Liver (tissue), 9 donors: ENCODE measurements around the gene ZNF316. TPM values are rescaled to one million over a fixed set of nuclear protein-coding genes. Genes with fewer than 3 reads are reported as not detected.
A peak's percentile ranks its signal among the peaks of the same experiment; 100 is the strongest.

Source experiments
- DNase-seq: peaks from one replicate; pipeline ENCODE4 v3.0.0-alpha.2; 2017; ENCODE audit warnings: low spot score
- H3K27ac ChIP-seq, 2 donors: one replicate each; pipeline ENCODE4 v1.7.0; 2013; ENCODE audit warnings: inconsistent platforms in 2 of 2, low read length in 2 of 2, control low read depth in 1 of 2, low read depth in 1 of 2, mild to moderate bottlenecking in 1 of 2
- H3K27me3 ChIP-seq, 4 donors: one replicate each; pipeline versions ENCODE4 v1.6.1 to v1.7.0; 2013; ENCODE audit warnings: low read length in 3 of 4, inconsistent platforms in 1 of 4, mild to moderate bottlenecking in 1 of 4, moderate library complexity in 1 of 4; ENCODE audit not compliant: control insufficient read depth in 4 of 4, insufficient read depth in 4 of 4
- H3K36me3 ChIP-seq, 4 donors: one replicate each; pipeline versions ENCODE4 v1.6.1 to v1.7.0; 2013; ENCODE audit warnings: low read length in 3 of 4, mild to moderate bottlenecking in 3 of 4, low read depth in 1 of 4, moderate library complexity in 1 of 4; ENCODE audit not compliant: control insufficient read depth in 4 of 4, insufficient read depth in 3 of 4
- H3K4me1 ChIP-seq, 4 donors: one replicate each; pipeline versions ENCODE4 v1.6.1 to v1.7.0; 2013; ENCODE audit warnings: low read length in 3 of 4, mild to moderate bottlenecking in 3 of 4, moderate library complexity in 1 of 4; ENCODE audit not compliant: control insufficient read depth in 4 of 4, insufficient read depth in 4 of 4
- H3K4me3 ChIP-seq, 3 donors: one replicate each; pipeline versions ENCODE4 v1.6.1 to v1.7.0; 2013; ENCODE audit warnings: low read length in 3 of 3, control low read depth in 1 of 3, low read depth in 1 of 3, mild to moderate bottlenecking in 1 of 3
- H3K9ac ChIP-seq, 2 donors: one replicate each; pipeline ENCODE4 v1.7.0; 2013; ENCODE audit warnings: low read length in 2 of 2, mild to moderate bottlenecking in 2 of 2, moderate library complexity in 2 of 2, control low read depth in 1 of 2, low read depth in 1 of 2
- H3K9me3 ChIP-seq, 4 donors: one replicate each; pipeline versions ENCODE4 v1.6.1 to v1.7.0; 2013; ENCODE audit warnings: low read length in 3 of 4; ENCODE audit not compliant: control insufficient read depth in 4 of 4
- FOXA1 ChIP-seq: IDR thresholded peaks from 2 replicates; pipeline ENCODE4 v1.6.1; 2016; ENCODE audit warnings: antibody characterized with exemption
- FOXA2 ChIP-seq: IDR thresholded peaks from 2 replicates; pipeline ENCODE4 v1.6.1; 2016; ENCODE audit warnings: antibody characterized with exemption
- GABPA ChIP-seq, 2 donors: IDR thresholded peaks in 1 of 2; conservative IDR thresholded peaks in 1 of 2; 2 replicates each; pipeline ENCODE4 v1.6.1; 2016; ENCODE audit warnings: antibody characterized with exemption in 2 of 2, mild to moderate bottlenecking in 1 of 2, moderate library complexity in 1 of 2
- HNF4A ChIP-seq, 2 donors: conservative IDR thresholded peaks; 2 replicates each; pipeline ENCODE4 v1.6.1; 2016; ENCODE audit warnings: antibody characterized with exemption in 2 of 2, mild to moderate bottlenecking in 2 of 2
- HNF4G ChIP-seq: IDR thresholded peaks from 2 replicates; pipeline ENCODE4 v1.6.1; 2016; ENCODE audit warnings: antibody characterized with exemption
- JUND ChIP-seq, 2 donors: IDR thresholded peaks; 2 replicates each; pipeline ENCODE4 v1.6.1; 2016; ENCODE audit warnings: antibody characterized with exemption in 2 of 2
- NR2F2 ChIP-seq: IDR thresholded peaks from 2 replicates; pipeline ENCODE4 v1.6.1; 2016; ENCODE audit warnings: antibody characterized with exemption
- RAD21 ChIP-seq, 2 donors: IDR thresholded peaks; 2 replicates each; pipeline ENCODE4 v1.6.1; 2016; ENCODE audit warnings: antibody characterized with exemption in 2 of 2, mild to moderate bottlenecking in 2 of 2
- SP1 ChIP-seq: IDR thresholded peaks from 2 replicates; pipeline ENCODE4 v1.6.1; 2018; ENCODE audit warnings: antibody characterized with exemption, mild to moderate bottlenecking
- TAF1 ChIP-seq: conservative IDR thresholded peaks from 2 replicates; pipeline ENCODE4 v1.6.1; 2016; ENCODE audit warnings: antibody characterized with exemption, mild to moderate bottlenecking
- YY1 ChIP-seq: IDR thresholded peaks from 2 replicates; pipeline ENCODE4 v1.6.1; 2016; ENCODE audit warnings: antibody characterized with exemption, mild to moderate bottlenecking
- WGBS: extraction: QIAGEN DNeasy Blood & Tissue Kit; methylation state at CpG from one replicate; pipeline ENCODE4 v1.1.7; 2013; 5-methylcytosine and 5-hydroxymethylcytosine counted together
- polyA plus RNA-seq, 2 donors: library from polyadenylated mRNA; stranded (reverse) in 1 of 2; unstranded in 1 of 2; fragments of 200-250 nt in 1 of 2; fragments of >200 nt in 1 of 2; fragmentation: Nextera tagmentation in 1 of 2; extraction: Ambion mirVana in 1 of 2; gene quantifications; one replicate each; pipeline versions ENCODE4 v1.2.1 to v1.2.3, GENCODE V29; 2013 to 2015
- total RNA-seq, 2 donors: library from RNA; depleted of rRNA; stranded (reverse); fragments of >200 nt; gene quantifications; one replicate each; pipeline ENCODE4 v1.2.3, GENCODE V29; 2014
- TF ChIP-seq, protein P1 (sequence below): IDR thresholded peaks from 2 replicates; pipeline ENCODE4 v1.6.1; 2016; ENCODE audit warnings: antibody characterized with exemption, mild to moderate bottlenecking
- TF ChIP-seq, protein P2 (sequence below): IDR thresholded peaks from 2 replicates; pipeline ENCODE4 v1.6.1; 2016; ENCODE audit warnings: antibody characterized with exemption
- TF ChIP-seq, protein P3 (sequence below): IDR thresholded peaks from 2 replicates; pipeline ENCODE4 v1.6.1; 2016; ENCODE audit warnings: antibody characterized with exemption
- TF ChIP-seq, protein P4 (sequence below): fragments of 150-350 bp; IDR thresholded peaks from 2 replicates; pipeline ENCODE4 v1.5.1; 2017; ENCODE audit warnings: improper control_type of control experiment, low read depth, low read length; ENCODE audit not compliant: missing input control
- donor health status: healthy.
- donor health status: healthy.
- donor health status: healthy.
- donor health status: healthy.
- donor health status: healthy.

Gene ZNF316
- total and polyA plus RNA-seq, 4 donors, result 0.35 to 14.3 (median 7.2) TPM

DNA sequence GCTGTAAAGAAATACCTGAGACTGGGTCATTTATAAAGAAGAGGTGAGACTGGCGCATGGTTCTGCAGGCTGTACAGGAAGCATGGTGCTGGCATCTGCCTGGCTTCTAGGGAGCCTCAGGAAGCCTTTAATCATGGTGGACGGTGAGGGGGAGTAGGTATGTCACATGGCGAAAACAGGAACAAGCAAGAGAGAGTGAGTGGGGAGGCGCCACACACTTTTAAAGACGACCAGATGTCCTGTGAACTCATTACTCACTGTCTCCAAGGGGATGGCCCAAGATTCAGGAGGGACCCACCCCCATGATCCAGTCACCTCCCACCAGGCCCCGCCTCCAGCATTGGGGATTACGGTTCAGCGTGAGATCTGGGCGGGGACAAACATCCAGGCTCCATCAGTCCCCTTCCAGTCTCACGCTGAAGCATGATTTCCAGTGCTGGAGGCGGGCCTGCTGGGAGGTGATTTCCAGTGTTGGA lies 3.2 kb downstream of the ZNF316 start:
- Histone ChIP-seq H3K4me3 (no peak overlapping the region), H3K9ac (no peak overlapping the region), H3K27ac (no peak overlapping the region), H3K9me3 (no peaks in the 10 kb centered on the region), H3K4me1 (peaks cover 7 to 20% (median 14%) of the 10 kb centered on the region in 4 donors), H3K27me3 (no peaks in the 10 kb centered on the region), H3K36me3 (peaks cover 8 to 36% (median 20%) of the 10 kb centered on the region in 4 donors)
- TF ChIP-seq RAD21 (IDR thresholded peaks at IDR 0.05) (no peak), JUND (IDR thresholded peaks at IDR 0.05) (no peak), SP1 (no peak), TAF1 (no peak), HNF4G (no peak), HNF4A (conservative IDR thresholded peaks at IDR 0.05) (no peak)
- peak; percentile 50 for DNase-seq
- 87% methylated on average over 11 of the region's 11 CpGs for WGBS

DNA sequence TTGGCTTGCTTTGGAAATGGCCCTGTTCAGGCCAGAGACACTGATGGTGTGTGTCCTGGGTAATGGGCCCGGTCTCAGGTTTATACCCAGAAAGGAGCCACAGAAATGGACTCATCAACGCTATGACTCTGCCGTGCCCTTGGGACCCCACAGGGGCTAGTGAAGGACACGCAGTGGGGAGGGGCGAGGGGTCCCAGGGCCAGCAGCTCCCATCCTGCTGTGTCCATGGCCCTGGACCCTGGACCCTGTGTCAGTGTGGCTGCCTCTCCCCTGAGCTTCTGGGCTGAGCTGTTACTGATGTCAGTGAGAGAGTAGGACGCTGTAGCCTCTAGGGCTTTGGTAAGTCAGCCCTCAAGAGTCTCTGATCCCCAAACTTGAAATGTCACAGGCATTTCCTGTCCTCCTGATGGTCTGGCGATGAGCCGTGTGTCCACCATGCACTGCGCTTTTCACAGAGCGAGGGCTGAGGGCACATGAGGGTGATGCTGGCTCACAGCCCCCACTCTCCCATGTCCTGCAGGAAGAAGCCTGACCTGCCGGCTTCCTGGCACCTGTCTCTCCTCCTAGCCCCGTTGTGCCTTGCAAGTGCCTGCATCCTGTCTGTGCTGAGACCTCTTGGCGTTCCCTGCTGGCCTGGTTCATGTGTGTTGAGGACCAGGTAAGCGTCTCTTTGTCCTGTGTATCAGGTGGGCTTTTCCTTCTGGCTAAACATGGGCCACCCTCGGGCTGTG lies 4.4 kb downstream of the ZNF316 start:
- H3K9me3 ChIP-seq, result no peaks in the 10 kb centered on the region
- no peak overlapping the region for H3K4me3 ChIP-seq
- no peak for DNase-seq
- H3K27ac ChIP-seq, result no peak overlapping the region
- H3K4me1 ChIP-seq, result peaks cover 7 to 18% (median 11%) of the 10 kb centered on the region in 4 donors
- H3K36me3 ChIP-seq, result peaks cover 8 to 43% (median 23%) of the 10 kb centered on the region in 4 donors
- 90% methylated on average over 15 of the region's 15 CpGs for WGBS
- TF ChIP-seq, protein P1, sequence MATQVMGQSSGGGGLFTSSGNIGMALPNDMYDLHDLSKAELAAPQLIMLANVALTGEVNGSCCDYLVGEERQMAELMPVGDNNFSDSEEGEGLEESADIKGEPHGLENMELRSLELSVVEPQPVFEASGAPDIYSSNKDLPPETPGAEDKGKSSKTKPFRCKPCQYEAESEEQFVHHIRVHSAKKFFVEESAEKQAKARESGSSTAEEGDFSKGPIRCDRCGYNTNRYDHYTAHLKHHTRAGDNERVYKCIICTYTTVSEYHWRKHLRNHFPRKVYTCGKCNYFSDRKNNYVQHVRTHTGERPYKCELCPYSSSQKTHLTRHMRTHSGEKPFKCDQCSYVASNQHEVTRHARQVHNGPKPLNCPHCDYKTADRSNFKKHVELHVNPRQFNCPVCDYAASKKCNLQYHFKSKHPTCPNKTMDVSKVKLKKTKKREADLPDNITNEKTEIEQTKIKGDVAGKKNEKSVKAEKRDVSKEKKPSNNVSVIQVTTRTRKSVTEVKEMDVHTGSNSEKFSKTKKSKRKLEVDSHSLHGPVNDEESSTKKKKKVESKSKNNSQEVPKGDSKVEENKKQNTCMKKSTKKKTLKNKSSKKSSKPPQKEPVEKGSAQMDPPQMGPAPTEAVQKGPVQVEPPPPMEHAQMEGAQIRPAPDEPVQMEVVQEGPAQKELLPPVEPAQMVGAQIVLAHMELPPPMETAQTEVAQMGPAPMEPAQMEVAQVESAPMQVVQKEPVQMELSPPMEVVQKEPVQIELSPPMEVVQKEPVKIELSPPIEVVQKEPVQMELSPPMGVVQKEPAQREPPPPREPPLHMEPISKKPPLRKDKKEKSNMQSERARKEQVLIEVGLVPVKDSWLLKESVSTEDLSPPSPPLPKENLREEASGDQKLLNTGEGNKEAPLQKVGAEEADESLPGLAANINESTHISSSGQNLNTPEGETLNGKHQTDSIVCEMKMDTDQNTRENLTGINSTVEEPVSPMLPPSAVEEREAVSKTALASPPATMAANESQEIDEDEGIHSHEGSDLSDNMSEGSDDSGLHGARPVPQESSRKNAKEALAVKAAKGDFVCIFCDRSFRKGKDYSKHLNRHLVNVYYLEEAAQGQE, result no peak
- TF ChIP-seq YY1 (no peak), GABPA (IDR thresholded peaks at IDR 0.05 in 1 of 2, conservative IDR thresholded peaks at IDR 0.05 in 1 of 2) (no peak), TAF1 (no peak), FOXA2 (no peak), HNF4A (conservative IDR thresholded peaks at IDR 0.05) (no peak), RAD21 (IDR thresholded peaks at IDR 0.05) (no peak), HNF4G (no peak), SP1 (no peak), FOXA1 (no peak), JUND (IDR thresholded peaks at IDR 0.05) (no peak), NR2F2 (no peak)
- TF ChIP-seq, protein P2, sequence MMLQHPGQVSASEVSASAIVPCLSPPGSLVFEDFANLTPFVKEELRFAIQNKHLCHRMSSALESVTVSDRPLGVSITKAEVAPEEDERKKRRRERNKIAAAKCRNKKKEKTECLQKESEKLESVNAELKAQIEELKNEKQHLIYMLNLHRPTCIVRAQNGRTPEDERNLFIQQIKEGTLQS, result no peak
- TF ChIP-seq, protein P3, sequence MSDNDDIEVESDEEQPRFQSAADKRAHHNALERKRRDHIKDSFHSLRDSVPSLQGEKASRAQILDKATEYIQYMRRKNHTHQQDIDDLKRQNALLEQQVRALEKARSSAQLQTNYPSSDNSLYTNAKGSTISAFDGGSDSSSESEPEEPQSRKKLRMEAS, result no peak
- TF ChIP-seq, protein P4, sequence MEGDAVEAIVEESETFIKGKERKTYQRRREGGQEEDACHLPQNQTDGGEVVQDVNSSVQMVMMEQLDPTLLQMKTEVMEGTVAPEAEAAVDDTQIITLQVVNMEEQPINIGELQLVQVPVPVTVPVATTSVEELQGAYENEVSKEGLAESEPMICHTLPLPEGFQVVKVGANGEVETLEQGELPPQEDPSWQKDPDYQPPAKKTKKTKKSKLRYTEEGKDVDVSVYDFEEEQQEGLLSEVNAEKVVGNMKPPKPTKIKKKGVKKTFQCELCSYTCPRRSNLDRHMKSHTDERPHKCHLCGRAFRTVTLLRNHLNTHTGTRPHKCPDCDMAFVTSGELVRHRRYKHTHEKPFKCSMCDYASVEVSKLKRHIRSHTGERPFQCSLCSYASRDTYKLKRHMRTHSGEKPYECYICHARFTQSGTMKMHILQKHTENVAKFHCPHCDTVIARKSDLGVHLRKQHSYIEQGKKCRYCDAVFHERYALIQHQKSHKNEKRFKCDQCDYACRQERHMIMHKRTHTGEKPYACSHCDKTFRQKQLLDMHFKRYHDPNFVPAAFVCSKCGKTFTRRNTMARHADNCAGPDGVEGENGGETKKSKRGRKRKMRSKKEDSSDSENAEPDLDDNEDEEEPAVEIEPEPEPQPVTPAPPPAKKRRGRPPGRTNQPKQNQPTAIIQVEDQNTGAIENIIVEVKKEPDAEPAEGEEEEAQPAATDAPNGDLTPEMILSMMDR, result no peak
- no peak overlapping the region for H3K9ac ChIP-seq
- H3K27me3 ChIP-seq, result no peaks in the 10 kb centered on the region
